Neural progenitor cell (in vitro differentiated cells): ENCODE measurements around the gene CNTROB. TPM values are rescaled to one million over a fixed set of nuclear protein-coding genes. Genes with fewer than 3 reads are reported as not detected.
"Not testable (repeated sequence)": the region's sequence is repeated elsewhere in the genome, so short reads cannot be mapped to it uniquely, and the experiment has no call there.

Source experiments
- DNase-seq: peaks from one replicate; pipeline ENCODE4 v3.0.0-alpha.2; 2016; ENCODE audit warnings: low spot score
- H2AFZ ChIP-seq: fragments of 200-600 bp; sonication (generic); replicated peaks from 2 replicates; pipeline ENCODE4 v1.6.1; 2016; ENCODE audit warnings: antibody characterized with exemption
- H3F3A ChIP-seq: fragments of 200-600 bp; sonication (generic); 2 replicates; pipeline ENCODE4 v1.6.1; 2016; ENCODE audit warnings: antibody characterized with exemption, low read depth
- H3K27ac ChIP-seq: fragments of 200-600 bp; sonication (generic); 2 replicates; pipeline ENCODE4 v1.5.1; 2016; ENCODE audit warnings: mild to moderate bottlenecking
- H3K27me3 ChIP-seq: fragments of 200-600 bp; sonication (generic); 2 replicates; pipeline ENCODE4 v1.6.1; 2016; ENCODE audit warnings: mild to moderate bottlenecking, moderate library complexity
- H3K36me3 ChIP-seq: fragments of 200-600 bp; sonication (generic); 2 replicates; pipeline ENCODE4 v1.5.1; 2016
- H3K4me1 ChIP-seq: fragments of 200-600 bp; sonication (generic); 2 replicates; pipeline ENCODE4 v1.6.1; 2016; ENCODE audit warnings: mixed run types
- H3K4me2 ChIP-seq: fragments of 200-600 bp; sonication (generic); 2 replicates; pipeline ENCODE4 v1.6.1; 2016
- H3K4me3 ChIP-seq: fragments of 200-600 bp; sonication (generic); 2 replicates; pipeline ENCODE4 v1.5.1; 2016
- H3K79me2 ChIP-seq: fragments of 200-600 bp; sonication (generic); 2 replicates; pipeline ENCODE4 v1.6.1; 2016; ENCODE audit warnings: low read depth
- H3K9ac ChIP-seq: fragments of 200-600 bp; sonication (generic); 2 replicates; pipeline ENCODE4 v1.6.1; 2016
- H3K9me3 ChIP-seq: fragments of 200-600 bp; sonication (generic); 2 replicates; pipeline ENCODE4 v1.5.1; 2016; ENCODE audit warnings: low read depth
- H4K20me1 ChIP-seq: fragments of 200-600 bp; sonication (generic); 2 replicates; pipeline ENCODE4 v1.6.1; 2016; ENCODE audit warnings: low read depth
- H3K27ac Mint-ChIP-seq: 3 replicates; pipeline ENCODE4 v1.8.0; 2021; ENCODE audit warnings: mixed read lengths
- H3K27me3 Mint-ChIP-seq: 2 replicates; pipeline ENCODE4 v1.8.0; 2022; ENCODE audit warnings: low read depth, mild to moderate bottlenecking, inconsistent platforms, moderate library complexity, mixed read lengths; ENCODE audit not compliant: insufficient read depth
- H3K36me3 Mint-ChIP-seq: 3 replicates; pipeline ENCODE4 v1.8.0; 2021; ENCODE audit warnings: mixed read lengths
- H3K4me1 Mint-ChIP-seq: 3 replicates; pipeline ENCODE4 v1.8.0; 2021; ENCODE audit warnings: mixed read lengths
- H3K4me3 Mint-ChIP-seq: 3 replicates; pipeline ENCODE4 v1.8.0; 2021; ENCODE audit warnings: mild to moderate bottlenecking, moderate library complexity, mixed read lengths
- H3K9me3 Mint-ChIP-seq: 3 replicates; pipeline ENCODE4 v1.8.0; 2020; ENCODE audit warnings: mixed read lengths
- CTCF ChIP-seq: fragments of 200-600 bp; sonication (generic); IDR thresholded peaks from 2 replicates; pipeline ENCODE4 v1.5.1; 2017; ENCODE audit warnings: antibody characterized with exemption, mild to moderate bottlenecking
- EZH2 ChIP-seq: fragments of 200-600 bp; sonication (generic); IDR thresholded peaks from 2 replicates; pipeline ENCODE4 v1.6.1; 2017; ENCODE audit warnings: antibody characterized with exemption, mild to moderate bottlenecking, moderate library complexity
- EZH2phosphoT487 ChIP-seq: fragments of 200-600 bp; sonication (generic); IDR thresholded peaks from 2 replicates; pipeline ENCODE4 v1.6.1; 2017; ENCODE audit warnings: antibody characterized with exemption
- total RNA-seq: library from RNA; depleted of rRNA; stranded (reverse); fragments of >200 nt; gene quantifications from 2 replicates; pipeline ENCODE4 v1.2.3, GENCODE V29; 2015; ENCODE audit warnings: low replicate concordance

The CNTROB gene
- total RNA-seq, 1 donor from 2014 or later: 21.2 TPM

DNA sequence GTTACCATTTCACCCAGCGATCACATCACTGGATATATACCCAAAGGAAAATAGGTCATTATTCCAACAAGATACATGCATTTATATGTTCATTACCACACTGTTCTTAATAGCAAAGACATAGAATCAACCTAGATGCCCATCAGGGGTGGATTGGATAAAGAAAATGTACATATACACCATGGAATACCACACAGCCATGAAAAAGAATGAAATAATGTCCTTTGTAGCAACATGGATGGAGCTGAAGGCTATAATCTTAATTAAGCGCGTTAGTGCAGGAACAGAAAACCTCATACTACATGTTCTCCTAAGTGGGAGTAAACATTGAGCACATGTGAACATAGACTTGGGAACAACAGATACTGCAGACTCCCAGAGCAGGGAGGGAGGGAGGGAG is 18.6 kb downstream of the CNTROB start:
- Histone ChIP-seq H3K4me2 (no peak overlapping the region), H2AFZ (no peak overlapping the region), H3F3A (no peaks in the 10 kb centered on the region), H3K27ac (no peak overlapping the region), H3K9ac (no peak overlapping the region), H3K9me3 (no peaks in the 10 kb centered on the region), H3K4me3 (no peak overlapping the region), H3K4me1 (no peaks in the 10 kb centered on the region), H3K27me3 (no peaks in the 10 kb centered on the region), H3K79me2 (no peaks in the 10 kb centered on the region), H3K36me3 (peaks cover 4% of the 10 kb centered on the region), H4K20me1 (no peaks in the 10 kb centered on the region)
- Mint-ChIP-seq H3K4me1 (no peaks in the 10 kb centered on the region), H3K27ac (no peak overlapping the region), H3K9me3 (no peaks in the 10 kb centered on the region), H3K4me3 (no peak overlapping the region), H3K36me3 (peaks cover 20% of the 10 kb centered on the region), H3K27me3 (peaks cover 5% of the 10 kb centered on the region)
- TF ChIP-seq EZH2phosphoT487: no peak
- TF ChIP-seq CTCF: no peak
- TF ChIP-seq EZH2: no peak
- DNase-seq: no peak

DNA sequence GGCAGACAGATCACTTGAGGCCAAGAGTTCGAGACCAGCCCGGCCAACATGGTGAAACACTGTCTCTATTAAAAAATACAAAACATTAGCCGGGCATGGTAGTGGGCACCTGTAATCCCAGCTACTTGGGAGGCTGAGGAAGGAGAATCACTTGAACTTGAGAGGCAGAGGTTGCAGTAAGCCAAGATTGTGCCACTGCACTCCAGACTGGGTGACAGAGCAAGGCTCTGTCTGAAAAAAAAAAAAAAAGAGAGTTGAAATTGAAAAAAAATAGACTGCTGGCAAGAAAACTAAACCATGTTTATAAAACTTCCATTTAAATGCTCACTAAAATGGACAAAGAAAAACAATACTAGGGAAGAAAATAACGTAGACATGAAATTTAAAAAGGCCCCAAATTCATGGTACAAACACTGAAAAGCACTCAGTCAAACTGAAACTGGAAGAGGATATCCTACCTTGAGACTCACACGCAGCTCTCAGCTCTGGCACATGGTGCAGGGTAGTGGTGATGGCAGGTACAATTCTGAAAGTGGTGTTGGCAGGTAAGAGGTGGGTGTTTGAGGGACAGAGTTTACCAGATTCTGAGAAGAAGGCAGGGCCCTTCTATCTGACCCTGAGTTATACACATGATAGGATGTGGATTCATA is 19.3 kb downstream of the CNTROB start:
- no peaks in the 10 kb centered on the region for H3K79me2 ChIP-seq
- no peak for DNase-seq
- no peaks in the 10 kb centered on the region for H3K9me3 Mint-ChIP-seq
- no peak overlapping the region for H3K27ac Mint-ChIP-seq
- no peak for TF ChIP-seq EZH2phosphoT487
- TF ChIP-seq EZH2: no peak
- no peak for TF ChIP-seq CTCF
- H3K27me3 ChIP-seq: no peaks in the 10 kb centered on the region
- no peak overlapping the region for H3K4me3 Mint-ChIP-seq
- no peak overlapping the region for H3K9ac ChIP-seq
- peaks cover 5% of the 10 kb centered on the region for H3K27me3 Mint-ChIP-seq
- no peak overlapping the region for H3K27ac ChIP-seq
- H3K4me3 ChIP-seq: no peak overlapping the region
- H3K36me3 ChIP-seq: peaks cover 4% of the 10 kb centered on the region
- H2AFZ ChIP-seq: no peak overlapping the region
- H3K4me1 ChIP-seq: no peaks in the 10 kb centered on the region
- H3K4me1 Mint-ChIP-seq: no peaks in the 10 kb centered on the region
- no peaks in the 10 kb centered on the region for H3K9me3 ChIP-seq
- H3F3A ChIP-seq: no peaks in the 10 kb centered on the region
- peaks cover 19% of the 10 kb centered on the region for H3K36me3 Mint-ChIP-seq
- H4K20me1 ChIP-seq: no peaks in the 10 kb centered on the region
- H3K4me2 ChIP-seq: no peak overlapping the region

GRCh38 chr17:7953266-7953665 is 21.3 kb downstream of the CNTROB start:
- H3F3A ChIP-seq, H3K36me3 ChIP-seq, H3K27me3 Mint-ChIP-seq, H3K27ac Mint-ChIP-seq, H3K27me3 ChIP-seq, H3K4me1 Mint-ChIP-seq, DNase-seq, H3K4me3 Mint-ChIP-seq, H3K4me3 ChIP-seq, H3K9me3 ChIP-seq, H3K9ac ChIP-seq, H4K20me1 ChIP-seq, H3K9me3 Mint-ChIP-seq, H3K4me1 ChIP-seq, H3K4me2 ChIP-seq, H3K27ac ChIP-seq, H3K79me2 ChIP-seq, H2AFZ ChIP-seq: not testable (repeated sequence)
- peaks cover 10% of the 10 kb centered on the region for H3K36me3 Mint-ChIP-seq

DNA sequence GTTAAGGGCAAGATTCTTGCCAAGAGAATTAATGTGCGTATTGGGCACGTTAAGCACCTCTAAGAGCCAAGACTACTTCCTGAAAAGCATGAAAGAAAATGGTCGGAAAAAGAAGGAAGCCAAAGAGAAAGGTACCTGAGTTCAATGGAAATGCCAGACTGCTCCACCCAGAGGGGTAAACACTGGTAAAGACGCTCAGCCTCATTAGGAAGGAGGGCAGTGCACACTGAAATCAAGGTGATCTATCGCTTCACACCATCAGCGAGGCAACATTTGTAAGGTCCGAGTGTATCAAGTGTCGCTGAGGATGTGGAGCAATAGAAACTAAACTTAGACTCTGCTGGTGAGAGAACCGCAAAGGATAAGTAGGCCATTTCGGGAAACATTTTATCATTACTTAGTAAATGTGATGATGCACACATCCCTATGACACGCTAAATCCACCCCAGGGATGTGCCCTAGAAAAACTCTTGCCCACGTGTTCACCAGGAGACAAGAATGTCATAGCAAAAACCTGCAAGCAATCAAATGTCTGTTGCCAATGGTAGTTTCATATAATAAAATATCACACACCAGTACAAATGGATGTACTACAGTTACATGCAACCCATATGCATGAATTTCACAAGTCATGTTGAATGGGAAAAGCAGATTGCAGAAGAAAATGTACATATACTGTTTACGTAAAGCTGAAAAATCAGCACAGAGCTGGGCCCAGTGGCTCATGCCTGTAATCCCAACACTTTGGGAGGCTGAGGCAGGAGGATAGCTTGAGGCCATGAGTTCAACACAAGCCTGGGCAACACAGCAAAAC is 23.6 kb downstream of the CNTROB start:
- H3K36me3 Mint-ChIP-seq: no peaks in the 10 kb centered on the region
- no peaks in the 10 kb centered on the region for H4K20me1 ChIP-seq

More for the DNA sequence above, 23.6 kb downstream of the CNTROB start:
- Mint-ChIP-seq H3K9me3 (no peaks in the 10 kb centered on the region), H3K27ac (no peak overlapping the region), H3K4me1 (no peaks in the 10 kb centered on the region), H3K27me3 (peaks cover 2% of the 10 kb centered on the region), H3K4me3 (no peak overlapping the region)
- Histone ChIP-seq H3K27me3 (no peaks in the 10 kb centered on the region), H3K4me1 (no peaks in the 10 kb centered on the region), H3K4me2 (no peak overlapping the region), H3K36me3 (no peaks in the 10 kb centered on the region), H3K27ac (no peak overlapping the region), H3K79me2 (no peaks in the 10 kb centered on the region), H3F3A (no peaks in the 10 kb centered on the region), H3K9ac (no peak overlapping the region), H2AFZ (no peak overlapping the region), H3K4me3 (no peak overlapping the region), H3K9me3 (no peaks in the 10 kb centered on the region)
- no peak for DNase-seq
- TF ChIP-seq EZH2 (no peak), CTCF (no peak), EZH2phosphoT487 (no peak)
